Measurements from ENCODE around the gene NECTIN4.
"Not testable (repeated sequence)": the region's sequence is repeated elsewhere in the genome, so short reads cannot be mapped to it uniquely, and the experiment has no call there.

The NECTIN4 gene

DNA sequence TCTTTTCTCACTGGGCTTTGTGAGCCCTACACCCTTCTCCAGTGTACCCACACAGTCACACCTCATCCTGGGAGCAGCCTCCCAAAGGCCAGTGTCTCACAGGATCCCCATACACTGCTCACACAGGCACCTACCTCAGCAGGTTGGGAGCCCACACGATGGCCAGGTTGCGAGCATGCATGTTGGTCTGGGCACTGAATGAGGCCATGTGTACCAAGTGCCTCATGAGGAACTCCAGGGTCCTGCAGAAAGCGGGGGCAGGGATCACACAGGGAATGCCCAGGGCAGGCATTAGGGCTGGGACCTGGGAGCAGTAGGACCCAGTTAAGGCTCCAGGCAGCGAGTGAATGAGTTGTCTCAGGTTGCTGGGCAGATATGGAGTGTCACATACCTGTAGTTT lies 35.1 kb downstream of the NECTIN4 start:
- no peak for DNase-seq (ENCODE audit: low read depth)

- DNase-seq (ENCODE audit: low read depth), result no peak
Measured at GRCh38 chr1:161052899-161053298, 36.5 kb downstream of the NECTIN4 start.

DNA sequence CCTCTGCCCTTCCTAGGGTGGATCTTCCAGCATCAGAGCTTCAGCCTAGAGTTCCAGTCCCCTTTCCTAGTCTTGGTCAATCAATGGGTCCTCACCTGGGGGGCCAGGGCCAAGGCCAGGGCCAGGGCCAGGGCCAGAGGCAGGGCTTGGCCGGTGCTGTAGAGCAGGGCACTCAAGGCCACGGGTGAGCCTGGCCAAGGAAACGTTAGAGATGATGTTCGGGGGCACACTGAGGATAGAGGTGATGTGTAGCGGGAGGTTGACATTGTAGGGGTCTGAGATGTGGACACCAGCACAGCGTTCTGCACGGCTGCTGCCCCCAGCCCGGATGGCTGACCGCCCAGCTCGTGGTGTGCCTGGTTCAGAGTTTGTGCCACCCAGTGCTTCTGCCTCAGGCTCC lies 38.1 kb downstream of the NECTIN4 start:
- no peak for DNase-seq (ENCODE audit: low read depth)

- DNase-seq (ENCODE audit: low read depth), result no peak
Measured at GRCh38 chr1:161048949-161049722, 40.2 kb downstream of the NECTIN4 start.

GRCh38 chr1:161047436-161048420 lies 41.6 kb downstream of the NECTIN4 start:
- DNase-seq (ENCODE audit: low read depth), result no peak

DNA sequence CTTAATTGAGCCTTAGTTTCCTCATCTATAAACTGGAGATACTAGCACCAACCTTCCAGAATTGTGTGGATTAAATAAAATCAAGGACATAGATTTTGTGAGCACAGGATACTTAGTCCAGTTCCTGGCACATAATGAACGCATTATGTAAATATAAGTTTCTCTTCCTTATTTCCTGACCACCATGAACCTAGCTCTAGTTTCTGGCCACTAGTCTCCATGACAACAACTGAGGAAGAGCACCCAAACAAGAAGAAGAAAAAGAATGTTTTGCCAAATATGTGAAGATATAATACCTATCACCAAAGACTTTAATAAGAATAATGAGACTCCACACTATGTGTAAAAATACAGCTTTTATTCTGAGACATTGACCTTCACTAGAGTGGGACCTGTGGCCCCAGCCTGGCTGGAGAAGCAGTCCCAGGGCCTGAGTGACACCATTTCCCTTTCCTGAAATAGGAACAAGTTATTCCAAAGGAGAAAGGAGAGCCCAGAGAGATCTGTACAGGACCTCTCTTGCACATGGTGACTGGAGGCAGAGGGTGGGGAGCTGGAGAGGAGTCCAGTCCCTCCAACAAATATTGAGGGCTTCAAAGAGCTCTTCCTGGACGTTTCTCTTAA lies 42.6 kb downstream of the NECTIN4 start:
- no peak for DNase-seq (ENCODE audit: low read depth)

- peak; percentile 85 for DNase-seq (ENCODE audit: low read depth)
Measured at GRCh38 chr1:161045736-161046604, 43.4 kb downstream of the NECTIN4 start, which contains the start of gene USF1. USF1 (minus strand) TSS chr1:161045977; CDS start chr1:161043275, 2,702 bp downstream.

DNA sequence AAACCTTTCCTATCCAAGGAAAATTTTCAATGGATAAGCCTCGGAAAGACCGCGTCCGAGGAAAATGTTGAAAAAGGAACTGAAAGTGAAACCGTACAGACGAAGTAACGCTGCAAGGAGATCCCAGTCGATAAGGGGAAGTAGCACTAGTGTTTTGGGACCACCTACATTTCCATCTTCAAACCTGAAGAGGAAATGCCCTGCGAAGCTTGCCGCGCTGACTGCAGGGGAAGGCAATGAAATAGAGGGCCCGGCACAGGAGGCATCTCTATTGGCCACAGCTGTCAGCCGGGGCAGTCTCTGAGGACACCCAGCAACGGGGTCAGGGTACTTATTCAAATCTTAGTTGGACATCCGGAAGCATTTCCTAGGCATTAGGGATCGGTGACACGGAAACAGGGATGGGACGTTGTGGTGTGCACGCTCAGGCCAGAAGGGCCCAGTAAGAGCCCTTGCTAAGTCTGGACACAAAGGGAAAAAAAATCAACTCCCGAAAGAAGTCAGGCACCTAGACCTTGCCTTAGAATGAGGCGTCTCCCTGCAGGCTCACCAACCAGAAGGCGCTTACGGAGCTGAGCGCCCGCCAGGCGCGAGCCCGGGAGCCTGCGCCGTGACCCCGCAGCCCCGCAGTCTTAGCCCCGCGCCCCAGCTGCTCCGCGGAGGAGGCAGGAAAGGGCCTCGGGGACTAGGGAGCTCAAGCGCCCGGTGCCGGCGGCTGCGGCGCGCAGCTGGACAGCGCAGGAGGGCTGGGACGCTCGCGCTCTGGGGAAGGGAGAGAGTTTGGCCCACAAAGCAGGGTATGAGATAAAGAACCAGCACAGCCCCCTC lies 44.2 kb downstream of the NECTIN4 start:
- peak; percentile 48 for DNase-seq (ENCODE audit: low read depth)

DNA sequence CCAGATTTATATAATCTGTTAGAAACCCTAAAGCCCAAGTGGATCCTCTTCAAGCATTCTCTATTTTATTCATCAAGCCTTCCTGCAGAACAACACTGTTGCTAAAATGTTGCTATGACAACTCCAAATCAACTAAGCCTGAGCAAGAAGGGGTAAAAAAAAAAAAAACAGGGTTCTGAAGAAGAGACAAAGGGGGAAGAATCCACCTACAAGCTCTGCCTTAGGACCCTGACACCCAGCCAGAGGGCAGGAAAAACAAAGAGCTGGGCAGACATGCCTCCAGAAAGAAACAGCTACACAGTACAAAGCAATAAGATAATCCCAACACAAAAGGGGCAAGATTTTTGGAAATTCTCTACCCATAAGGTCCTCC lies 44.8 kb downstream of the NECTIN4 start:
- no peak for DNase-seq (ENCODE audit: low read depth)

- DNase-seq (ENCODE audit: low read depth), result no peak
Measured at GRCh38 chr1:161039546-161039945, 49.8 kb downstream of the NECTIN4 start.

DNA sequence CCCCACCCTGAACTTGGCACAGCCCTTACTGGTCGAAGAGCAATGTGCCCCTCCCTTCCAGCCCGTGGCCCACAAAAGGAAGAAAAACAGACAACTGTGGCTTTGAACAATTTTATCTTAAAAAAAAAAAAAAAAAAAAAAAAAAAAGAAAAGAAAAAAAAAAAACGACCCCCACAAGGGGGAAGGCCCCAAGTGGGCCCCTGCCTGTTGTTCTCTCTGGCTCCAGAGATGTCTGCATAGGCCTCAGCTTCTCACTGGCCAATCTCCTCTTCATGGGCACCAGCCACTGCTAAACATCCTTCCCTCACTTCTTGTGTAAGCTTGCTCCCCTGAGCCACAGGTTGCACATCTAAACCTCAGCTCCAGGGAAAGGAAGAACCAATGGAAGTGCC lies 50.2 kb downstream of the NECTIN4 start:
- no peak for DNase-seq (ENCODE audit: low read depth)

GRCh38 chr1:161038523-161039153 lies 50.7 kb downstream of the NECTIN4 start, which contains the start of gene TSTD1:
TSTD1 (minus strand) TSS chr1:161038964; CDS start chr1:161038889, 75 bp downstream.
- DNase-seq (ENCODE audit: low read depth), result peak; percentile 70

GRCh38 chr1:161037661-161038522 lies 51.5 kb downstream of the NECTIN4 start:
- no peak for DNase-seq (ENCODE audit: low read depth)

- DNase-seq (ENCODE audit: low read depth), result no peak
Measured at GRCh38 chr1:161033751-161034150, 55.6 kb downstream of the NECTIN4 start.

- no peak for DNase-seq (ENCODE audit: low read depth)
Measured at GRCh38 chr1:161032409-161032808, 56.9 kb downstream of the NECTIN4 start.

DNA sequence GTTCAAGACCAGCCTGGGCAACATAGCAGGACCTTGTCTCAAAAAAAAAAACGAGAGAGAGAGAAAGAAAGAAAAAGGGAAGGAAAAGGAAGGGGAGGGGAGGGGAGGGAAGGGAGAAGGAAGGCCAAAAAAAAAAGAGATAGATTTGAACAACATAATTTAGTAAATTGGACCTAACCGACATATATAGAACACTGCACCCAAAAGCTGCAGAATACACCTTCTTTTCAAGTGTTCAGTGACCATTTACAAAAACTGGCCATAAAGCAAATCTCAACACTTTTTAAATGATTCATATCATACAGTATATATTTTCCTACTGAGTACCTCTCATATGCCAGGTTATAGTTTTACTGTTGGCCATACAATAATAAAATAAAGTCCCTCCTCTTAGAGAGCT lies 57.5 kb downstream of the NECTIN4 start:
- no peak for DNase-seq (ENCODE audit: low read depth)

DNA sequence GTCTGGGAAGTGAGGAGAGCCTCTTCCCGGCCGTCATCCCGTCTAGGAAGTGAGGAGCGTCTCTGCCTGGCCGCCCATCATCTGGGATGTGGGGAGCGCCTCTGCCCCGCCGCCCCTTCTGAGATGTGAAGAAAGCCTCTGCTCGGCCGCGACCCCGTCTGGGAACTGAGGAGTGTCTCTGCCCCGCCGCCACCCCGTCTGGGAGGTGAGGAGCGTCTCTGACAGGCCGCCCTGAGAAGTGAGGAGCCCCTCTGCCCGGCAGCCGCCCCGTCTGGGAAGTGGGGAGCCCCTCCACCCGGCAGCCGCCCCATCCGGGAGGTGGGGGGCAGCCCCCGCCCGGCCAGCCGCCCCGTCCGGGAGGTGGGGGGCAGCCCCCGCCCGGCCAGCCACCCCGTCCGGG lies 59.9 kb downstream of the NECTIN4 start:
- not testable (repeated sequence) for DNase-seq (ENCODE audit: low read depth)

GRCh38 chr1:161026954-161027353 lies 62.4 kb downstream of the NECTIN4 start:
- DNase-seq (ENCODE audit: low read depth), result not testable (repeated sequence)

DNA sequence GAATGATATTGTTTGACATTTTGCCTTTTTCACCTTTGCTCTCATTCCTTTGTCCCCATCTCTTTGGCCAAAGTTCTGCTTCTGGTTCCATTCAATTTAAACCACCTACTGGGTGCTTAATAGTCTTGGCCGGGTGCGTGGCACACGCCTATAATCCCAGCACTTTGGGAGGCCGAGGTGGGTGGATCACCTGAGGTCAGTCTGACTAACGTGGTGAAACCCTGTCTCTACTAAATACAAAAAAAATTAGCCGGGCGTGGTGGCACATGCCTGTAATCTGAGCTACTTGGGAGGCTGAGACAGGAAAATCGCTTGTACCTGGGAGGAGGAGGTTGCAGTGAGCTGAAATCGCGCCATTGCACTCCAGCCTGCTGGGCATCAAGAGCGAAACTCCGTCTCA lies 66.9 kb downstream of the NECTIN4 start:
- DNase-seq (ENCODE audit: low read depth), result not testable (repeated sequence)
